GM13976 (cell line): ENCODE results near the gene CCNY.

Source experiments
- DNase-seq: peaks from one replicate; pipeline ENCODE4 v3.0.0; 2012; ENCODE audit warnings: low spot score
- CTCF ChIP-seq: IDR thresholded peaks from 2 replicates; pipeline ENCODE4 v1.5.1; 2012; ENCODE audit warnings: borderline replicate concordance, mild to moderate bottlenecking; ENCODE audit not compliant: insufficient read depth; ENCODE audit errors: extremely low read depth, missing control alignments, control extremely low read depth
- in situ Hi-C: fragments of 300-500 bp; cut with MboI; formaldehyde crosslinking; loops from one replicate; pipeline ENCODE4 v1.12.0; 2022; ENCODE audit warnings: low sequenced_read_pairs, mixed read lengths, inconsistent platforms; ENCODE audit not compliant: unreplicated experiment

Gene CCNY

GRCh38 chr10:35440016-35440415, 103.7 kb downstream of the CCNY start:
- in situ Hi-C loops, result no loop called here

GRCh38 chr10:35442028-35442427, 105.7 kb downstream of the CCNY start:
- in situ Hi-C loops, result no loop called here
- no peak for TF ChIP-seq CTCF
- DNase-seq, result no peak

More at GRCh38 chr10:35440016-35440415, 103.7 kb downstream of the CCNY start:
- no peak for DNase-seq
- TF ChIP-seq CTCF, result no peak

- in situ Hi-C loops, result no loop called here
- DNase-seq, result no peak
- no peak for TF ChIP-seq CTCF
These were observed 106.3 kb downstream of the CCNY start for GRCh38 chr10:35442592-35442991.

GRCh38 chr10:35443858-35444257, 107.5 kb downstream of the CCNY start:
- TF ChIP-seq CTCF, result no peak
- in situ Hi-C loops, result no loop called here
- no peak for DNase-seq

- in situ Hi-C loops, result no loop called here
- DNase-seq, result no peak
- no peak for TF ChIP-seq CTCF
These were observed 109.0 kb downstream of the CCNY start for GRCh38 chr10:35445150-35445884.

GRCh38 chr10:35446439-35446838, 110.1 kb downstream of the CCNY start:
- TF ChIP-seq CTCF, result no peak
- in situ Hi-C loops, result no loop called here
- no peak for DNase-seq
